Neural cell (in vitro differentiated cells): ENCODE results near the gene P2RX5.

Experiments
- EP300 ChIP-seq: fragments of 450-650 bp; conservative IDR thresholded peaks from 2 replicates; pipeline ENCODE4 v1.6.1; 2014; ENCODE audit warnings: antibody characterized with exemption, mild to moderate bottlenecking, moderate library complexity; ENCODE audit not compliant: poor library complexity, severe bottlenecking
- EZH2 ChIP-seq: fragments of 200-600, 300-800 bp; shearing (Covaris generic), sonication (generic); IDR thresholded peaks from 2 replicates; pipeline ENCODE4 v1.6.1; 2014; ENCODE audit warnings: antibody characterized with exemption, low read length, borderline replicate concordance, mild to moderate bottlenecking; ENCODE audit not compliant: insufficient read depth, poor library complexity, severe bottlenecking
- POLR2AphosphoS5 ChIP-seq: IDR thresholded peaks from 2 replicates; pipeline ENCODE4 v1.6.1; 2012
- RAD21 ChIP-seq: fragments of 450-650 bp; conservative IDR thresholded peaks from 2 replicates; pipeline ENCODE4 v1.6.1; 2014; ENCODE audit warnings: antibody characterized with exemption, mild to moderate bottlenecking, moderate library complexity
- TAF1 ChIP-seq: IDR thresholded peaks from 2 replicates; pipeline ENCODE4 v1.6.1; 2012; ENCODE audit warnings: low read depth
- TF ChIP-seq, protein P1 (sequence below): fragments of 450-650 bp; IDR thresholded peaks from 2 replicates; pipeline ENCODE4 v1.5.1; 2014; ENCODE audit warnings: antibody characterized with exemption, mild to moderate bottlenecking, moderate library complexity; ENCODE audit not compliant: poor library complexity, severe bottlenecking
- TF ChIP-seq, protein P2 (sequence below): IDR thresholded peaks from 2 replicates; pipeline ENCODE4 v1.6.1; 2012; ENCODE audit warnings: borderline replicate concordance

DNA sequence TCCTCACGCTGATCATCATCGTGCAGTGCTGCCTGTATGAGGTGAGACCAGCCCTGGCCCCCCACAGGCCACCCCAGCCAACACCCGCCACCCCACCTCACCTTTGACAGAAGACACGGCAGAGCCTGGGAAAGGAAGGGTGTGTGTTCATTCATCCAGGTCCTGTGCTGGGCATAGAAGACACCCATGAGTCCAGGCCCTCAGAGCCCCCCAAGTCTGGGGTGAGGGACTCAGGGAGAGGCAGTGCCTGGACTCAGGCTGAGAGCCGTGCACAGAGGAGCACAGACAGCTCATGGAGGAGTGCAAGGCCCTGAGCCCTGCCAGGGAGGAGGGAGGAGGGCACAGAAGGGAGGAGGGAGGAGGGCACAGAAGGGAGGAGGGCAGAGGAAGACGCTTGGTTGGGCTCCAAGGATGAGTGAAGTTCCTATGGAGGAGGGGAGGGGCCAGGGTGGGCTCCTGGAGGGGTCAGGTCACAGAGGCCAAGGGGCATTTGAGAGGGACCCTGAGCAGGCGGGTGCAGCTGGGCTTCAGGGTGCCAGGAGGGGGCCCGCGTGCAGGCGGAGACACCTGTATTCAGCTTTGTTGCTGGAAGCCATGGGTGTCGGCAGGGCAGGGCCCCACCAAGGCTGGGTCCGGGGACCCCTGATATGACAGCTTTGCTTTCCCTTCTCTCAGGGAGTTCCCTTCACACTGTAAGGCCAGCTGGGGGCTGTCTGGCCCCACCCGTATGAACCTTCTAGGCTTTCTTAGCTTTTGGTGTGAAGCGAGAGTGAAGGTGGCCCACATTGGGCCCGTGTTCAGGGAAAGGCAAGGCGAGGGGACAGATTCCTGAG is 39.0 kb downstream of the P2RX5 start:
- TF ChIP-seq, protein P1, sequence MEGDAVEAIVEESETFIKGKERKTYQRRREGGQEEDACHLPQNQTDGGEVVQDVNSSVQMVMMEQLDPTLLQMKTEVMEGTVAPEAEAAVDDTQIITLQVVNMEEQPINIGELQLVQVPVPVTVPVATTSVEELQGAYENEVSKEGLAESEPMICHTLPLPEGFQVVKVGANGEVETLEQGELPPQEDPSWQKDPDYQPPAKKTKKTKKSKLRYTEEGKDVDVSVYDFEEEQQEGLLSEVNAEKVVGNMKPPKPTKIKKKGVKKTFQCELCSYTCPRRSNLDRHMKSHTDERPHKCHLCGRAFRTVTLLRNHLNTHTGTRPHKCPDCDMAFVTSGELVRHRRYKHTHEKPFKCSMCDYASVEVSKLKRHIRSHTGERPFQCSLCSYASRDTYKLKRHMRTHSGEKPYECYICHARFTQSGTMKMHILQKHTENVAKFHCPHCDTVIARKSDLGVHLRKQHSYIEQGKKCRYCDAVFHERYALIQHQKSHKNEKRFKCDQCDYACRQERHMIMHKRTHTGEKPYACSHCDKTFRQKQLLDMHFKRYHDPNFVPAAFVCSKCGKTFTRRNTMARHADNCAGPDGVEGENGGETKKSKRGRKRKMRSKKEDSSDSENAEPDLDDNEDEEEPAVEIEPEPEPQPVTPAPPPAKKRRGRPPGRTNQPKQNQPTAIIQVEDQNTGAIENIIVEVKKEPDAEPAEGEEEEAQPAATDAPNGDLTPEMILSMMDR = no peak
- TF ChIP-seq EP300 = no peak
- TF ChIP-seq EZH2 = no peak
- TF ChIP-seq POLR2AphosphoS5 = no peak
- no peak for TF ChIP-seq TAF1
- TF ChIP-seq, protein P2, sequence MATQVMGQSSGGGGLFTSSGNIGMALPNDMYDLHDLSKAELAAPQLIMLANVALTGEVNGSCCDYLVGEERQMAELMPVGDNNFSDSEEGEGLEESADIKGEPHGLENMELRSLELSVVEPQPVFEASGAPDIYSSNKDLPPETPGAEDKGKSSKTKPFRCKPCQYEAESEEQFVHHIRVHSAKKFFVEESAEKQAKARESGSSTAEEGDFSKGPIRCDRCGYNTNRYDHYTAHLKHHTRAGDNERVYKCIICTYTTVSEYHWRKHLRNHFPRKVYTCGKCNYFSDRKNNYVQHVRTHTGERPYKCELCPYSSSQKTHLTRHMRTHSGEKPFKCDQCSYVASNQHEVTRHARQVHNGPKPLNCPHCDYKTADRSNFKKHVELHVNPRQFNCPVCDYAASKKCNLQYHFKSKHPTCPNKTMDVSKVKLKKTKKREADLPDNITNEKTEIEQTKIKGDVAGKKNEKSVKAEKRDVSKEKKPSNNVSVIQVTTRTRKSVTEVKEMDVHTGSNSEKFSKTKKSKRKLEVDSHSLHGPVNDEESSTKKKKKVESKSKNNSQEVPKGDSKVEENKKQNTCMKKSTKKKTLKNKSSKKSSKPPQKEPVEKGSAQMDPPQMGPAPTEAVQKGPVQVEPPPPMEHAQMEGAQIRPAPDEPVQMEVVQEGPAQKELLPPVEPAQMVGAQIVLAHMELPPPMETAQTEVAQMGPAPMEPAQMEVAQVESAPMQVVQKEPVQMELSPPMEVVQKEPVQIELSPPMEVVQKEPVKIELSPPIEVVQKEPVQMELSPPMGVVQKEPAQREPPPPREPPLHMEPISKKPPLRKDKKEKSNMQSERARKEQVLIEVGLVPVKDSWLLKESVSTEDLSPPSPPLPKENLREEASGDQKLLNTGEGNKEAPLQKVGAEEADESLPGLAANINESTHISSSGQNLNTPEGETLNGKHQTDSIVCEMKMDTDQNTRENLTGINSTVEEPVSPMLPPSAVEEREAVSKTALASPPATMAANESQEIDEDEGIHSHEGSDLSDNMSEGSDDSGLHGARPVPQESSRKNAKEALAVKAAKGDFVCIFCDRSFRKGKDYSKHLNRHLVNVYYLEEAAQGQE = no peak
- no peak for TF ChIP-seq RAD21
